Neural crest cell (in vitro differentiated cells): ENCODE data around the gene POMC. TPM values are rescaled to one million over a fixed set of nuclear protein-coding genes. Genes with fewer than 3 reads are reported as not detected.

Experiments used
- DNase-seq: peaks from one replicate; pipeline ENCODE4 v3.0.0; 2021; ENCODE audit warnings: low read depth, mixed read lengths, low spot score
- H3K27ac Mint-ChIP-seq: one replicate; pipeline ENCODE4 v1.8.0; 2021; ENCODE audit warnings: mild to moderate bottlenecking, mixed read lengths; ENCODE audit not compliant: unreplicated experiment
- H3K27me3 Mint-ChIP-seq: 2 replicates; pipeline ENCODE4 v1.8.0; 2021; ENCODE audit warnings: low read depth, mild to moderate bottlenecking, mixed read lengths
- H3K36me3 Mint-ChIP-seq: 2 replicates; pipeline ENCODE4 v1.8.0; 2021; ENCODE audit warnings: low read depth, mild to moderate bottlenecking, mixed read lengths
- H3K4me1 Mint-ChIP-seq: 2 replicates; pipeline ENCODE4 v1.8.0; 2021; ENCODE audit warnings: mixed read lengths
- H3K4me3 Mint-ChIP-seq: one replicate; pipeline ENCODE4 v1.8.0; 2021; ENCODE audit warnings: mild to moderate bottlenecking, mixed read lengths
- H3K9me3 Mint-ChIP-seq: 2 replicates; pipeline ENCODE4 v1.8.0; 2021; ENCODE audit warnings: mixed read lengths
- total RNA-seq: library from RNA; stranded (reverse); gene quantifications from 2 replicates; pipeline ENCODE4 v1.2.1, GENCODE V29; 2021
- TF ChIP-seq, protein P1 (sequence below): fragments of 200-600 bp; sonication (generic); conservative IDR thresholded peaks from 2 replicates; pipeline ENCODE4 v1.5.0; 2021; ENCODE audit warnings: antibody characterized with exemption, mild to moderate bottlenecking

Gene POMC
- total RNA-seq, 1 donor from 2014 or later = 0.54 TPM

DNA sequence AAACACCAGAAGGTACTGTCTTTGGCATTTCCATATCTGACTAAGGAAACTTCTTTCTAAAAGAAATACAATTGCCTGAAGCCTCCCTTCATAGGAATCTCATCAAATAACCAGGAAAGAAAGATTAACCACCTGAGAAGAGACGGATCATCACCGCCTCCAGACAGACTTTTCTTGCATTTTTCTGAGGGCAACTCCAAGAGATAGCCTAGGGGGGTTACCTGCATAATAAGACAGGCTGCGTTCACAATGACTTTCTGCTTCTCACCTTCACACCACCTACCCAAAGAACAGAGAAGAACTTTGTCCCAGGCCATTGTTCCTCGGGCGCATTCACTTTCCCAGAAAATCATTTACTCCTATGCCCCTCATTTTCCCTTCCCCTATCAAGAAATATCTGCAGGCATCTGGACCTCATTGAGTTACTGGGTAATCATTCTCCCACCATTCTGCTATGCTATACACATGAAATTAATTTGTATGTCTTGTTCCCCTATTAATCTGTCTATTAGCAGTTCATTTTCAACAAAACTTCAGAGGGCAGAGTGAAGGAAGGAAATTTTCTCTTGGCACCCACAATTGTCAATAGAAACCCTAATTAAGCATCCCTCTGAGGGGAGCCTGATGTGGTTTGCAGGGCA lies 8.3 kb upstream of the POMC start:
- no peak for DNase-seq
- Mint-ChIP-seq H3K27ac (no peak overlapping the region), H3K4me3 (no peak overlapping the region), H3K9me3 (peaks cover under 1% of the 10 kb centered on the region), H3K36me3 (no peaks in the 10 kb centered on the region), H3K4me1 (peaks cover 33% of the 10 kb centered on the region), H3K27me3 (peaks cover 41% of the 10 kb centered on the region)
- TF ChIP-seq, protein P1, sequence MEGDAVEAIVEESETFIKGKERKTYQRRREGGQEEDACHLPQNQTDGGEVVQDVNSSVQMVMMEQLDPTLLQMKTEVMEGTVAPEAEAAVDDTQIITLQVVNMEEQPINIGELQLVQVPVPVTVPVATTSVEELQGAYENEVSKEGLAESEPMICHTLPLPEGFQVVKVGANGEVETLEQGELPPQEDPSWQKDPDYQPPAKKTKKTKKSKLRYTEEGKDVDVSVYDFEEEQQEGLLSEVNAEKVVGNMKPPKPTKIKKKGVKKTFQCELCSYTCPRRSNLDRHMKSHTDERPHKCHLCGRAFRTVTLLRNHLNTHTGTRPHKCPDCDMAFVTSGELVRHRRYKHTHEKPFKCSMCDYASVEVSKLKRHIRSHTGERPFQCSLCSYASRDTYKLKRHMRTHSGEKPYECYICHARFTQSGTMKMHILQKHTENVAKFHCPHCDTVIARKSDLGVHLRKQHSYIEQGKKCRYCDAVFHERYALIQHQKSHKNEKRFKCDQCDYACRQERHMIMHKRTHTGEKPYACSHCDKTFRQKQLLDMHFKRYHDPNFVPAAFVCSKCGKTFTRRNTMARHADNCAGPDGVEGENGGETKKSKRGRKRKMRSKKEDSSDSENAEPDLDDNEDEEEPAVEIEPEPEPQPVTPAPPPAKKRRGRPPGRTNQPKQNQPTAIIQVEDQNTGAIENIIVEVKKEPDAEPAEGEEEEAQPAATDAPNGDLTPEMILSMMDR = no peak

DNA sequence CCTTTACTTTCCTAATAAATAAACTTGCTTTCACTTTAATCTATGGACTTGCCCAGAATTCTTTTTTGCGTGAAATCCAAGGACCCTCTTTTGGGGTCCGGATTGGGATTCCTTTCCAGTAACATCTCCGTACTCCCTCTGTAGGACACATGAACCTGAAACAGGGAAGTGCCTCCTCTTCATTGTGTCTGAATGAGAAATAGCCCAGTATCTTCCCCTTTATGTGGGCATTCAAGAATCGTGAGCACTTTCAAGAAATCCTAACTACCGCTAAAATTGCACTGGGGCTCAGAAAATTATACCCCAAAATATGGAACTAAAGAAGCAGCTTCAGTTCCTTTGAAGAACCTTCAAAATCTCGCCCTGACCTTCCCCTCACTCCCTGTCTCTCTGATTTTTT lies 7.8 kb upstream of the POMC start:
- H3K27ac Mint-ChIP-seq = no peak overlapping the region
- DNase-seq = no peak
- H3K9me3 Mint-ChIP-seq = no peaks in the 10 kb centered on the region
- H3K27me3 Mint-ChIP-seq = peaks cover 46% of the 10 kb centered on the region
- TF ChIP-seq, protein P1 = no peak
- H3K36me3 Mint-ChIP-seq = no peaks in the 10 kb centered on the region
- peaks cover 33% of the 10 kb centered on the region for H3K4me1 Mint-ChIP-seq
- no peak overlapping the region for H3K4me3 Mint-ChIP-seq

DNA sequence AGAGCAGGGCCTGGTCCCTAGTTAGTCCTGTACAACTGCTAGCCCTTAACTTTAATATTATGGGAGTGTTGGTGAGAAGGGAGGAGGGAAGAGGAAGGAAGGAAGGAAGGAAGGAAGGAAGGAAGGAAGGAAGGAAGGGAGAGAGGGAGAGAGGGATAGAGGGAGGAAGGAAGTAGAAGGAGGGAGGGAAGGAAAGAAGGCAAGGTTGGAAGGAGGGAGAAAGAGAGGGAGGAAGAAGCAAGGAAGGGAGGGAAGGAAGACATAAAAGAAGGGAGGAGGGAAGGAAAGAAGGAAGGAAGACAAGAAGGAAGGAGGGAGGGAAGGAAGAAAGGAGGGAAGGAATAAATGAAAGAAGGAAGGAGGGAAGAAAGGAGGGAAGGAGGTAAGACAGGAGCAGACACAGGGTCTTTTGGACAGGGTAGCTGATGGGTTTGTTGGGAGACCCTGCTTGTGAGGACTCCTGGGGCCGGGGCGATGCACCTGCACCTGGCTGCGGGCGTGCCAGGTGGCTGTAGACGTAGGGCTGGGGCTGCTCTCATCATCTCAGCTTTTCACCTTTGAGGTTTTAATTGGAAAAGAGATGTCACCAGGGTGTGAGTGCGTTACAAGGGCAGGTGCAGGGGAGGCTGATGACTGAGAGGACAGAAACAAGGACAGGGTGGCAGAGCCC lies 5.9 kb upstream of the POMC start:
- H3K4me1 Mint-ChIP-seq = peaks cover 33% of the 10 kb centered on the region
- TF ChIP-seq, protein P1 = no peak
- no peak for DNase-seq
- H3K27ac Mint-ChIP-seq = no peak overlapping the region
- H3K9me3 Mint-ChIP-seq = no peaks in the 10 kb centered on the region
- no peaks in the 10 kb centered on the region for H3K36me3 Mint-ChIP-seq
- peaks cover 65% of the 10 kb centered on the region for H3K27me3 Mint-ChIP-seq
- H3K4me3 Mint-ChIP-seq = no peak overlapping the region

DNA sequence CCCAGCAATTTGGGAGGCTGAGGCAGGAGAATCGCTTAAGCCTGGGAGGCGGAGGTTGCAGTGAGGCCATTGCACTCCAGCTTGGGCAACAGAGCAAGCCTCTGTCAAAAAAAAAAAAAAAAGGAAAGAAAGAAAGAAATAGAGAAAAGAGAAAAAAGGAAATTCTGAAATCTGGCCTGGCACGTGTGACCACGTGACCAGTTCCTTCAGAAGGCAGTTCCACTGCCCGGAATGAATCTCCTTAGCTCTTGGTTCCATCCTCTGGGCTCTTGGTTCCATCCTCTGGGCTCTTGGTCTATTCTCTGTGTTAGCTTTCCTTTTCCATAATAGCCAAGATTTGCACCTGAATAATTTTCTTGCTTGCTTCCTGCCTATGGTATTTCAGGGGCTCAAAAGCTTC lies 5.3 kb upstream of the POMC start:
- Mint-ChIP-seq H3K4me1 (peaks cover 28% of the 10 kb centered on the region), H3K27ac (no peak overlapping the region), H3K9me3 (no peaks in the 10 kb centered on the region), H3K27me3 (peaks cover 71% of the 10 kb centered on the region), H3K36me3 (no peaks in the 10 kb centered on the region), H3K4me3 (no peak overlapping the region)
- TF ChIP-seq, protein P1 = no peak
- no peak for DNase-seq

DNA sequence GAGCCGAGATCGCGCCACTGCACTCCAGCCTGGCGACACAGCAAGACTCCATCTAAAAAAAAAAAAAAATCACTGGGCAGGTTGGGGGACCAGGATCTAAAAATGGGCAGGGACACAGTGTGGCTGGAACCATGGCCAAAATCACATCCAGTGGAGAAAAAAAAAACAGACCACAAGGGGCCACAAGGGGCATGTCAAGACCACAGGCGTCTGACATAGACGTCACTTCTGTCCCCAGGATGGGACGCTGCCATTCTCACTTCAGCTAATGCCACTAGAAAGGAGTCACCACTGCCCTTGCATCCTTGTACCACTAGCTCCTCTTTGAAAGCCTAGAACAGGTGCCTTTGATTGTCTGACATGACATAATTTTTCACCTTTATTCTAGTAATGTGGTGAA lies 2.5 kb upstream of the POMC start:
- Mint-ChIP-seq H3K36me3 (no peaks in the 10 kb centered on the region), H3K27me3 (peaks cover 83% of the 10 kb centered on the region), H3K9me3 (no peaks in the 10 kb centered on the region)

More for the DNA sequence above, 2.5 kb upstream of the POMC start:
- no peaks in the 10 kb centered on the region for H3K4me1 Mint-ChIP-seq
- no peak for DNase-seq
- TF ChIP-seq, protein P1 = no peak
- H3K4me3 Mint-ChIP-seq = no peak overlapping the region
- H3K27ac Mint-ChIP-seq = no peak overlapping the region
